GOT3 (cell line): ENCODE data around the gene COA5.
"Not testable (repeated sequence)": the region's sequence is repeated elsewhere in the genome, so short reads cannot be mapped to it uniquely, and the experiment has no call there.

Experiments
- DNase-seq: peaks from one replicate; lab custom pipeline; 2025; ENCODE audit warnings: mixed read lengths; lab: John Stamatoyannopoulos, UW

Gene COA5

DNA sequence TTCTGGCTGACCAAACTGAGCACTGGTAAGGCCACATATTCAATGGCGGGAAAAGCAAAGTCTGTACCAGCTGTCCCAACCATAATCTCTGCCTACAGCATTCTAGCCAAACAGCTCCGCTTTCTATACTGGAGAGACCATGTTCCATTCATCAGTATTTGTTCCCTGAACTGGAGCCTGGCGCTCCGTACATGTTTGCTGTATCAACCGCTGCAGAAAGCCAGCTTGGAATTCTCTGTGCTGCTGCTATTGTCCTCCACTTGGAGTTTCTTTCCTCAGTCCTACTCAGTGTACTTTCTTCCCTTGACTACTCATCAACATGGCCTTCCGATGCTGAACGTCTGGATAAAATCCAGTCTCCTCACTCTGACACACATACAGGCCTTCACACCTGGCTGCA is 1.9 kb downstream of the COA5 start:
- no peak for DNase-seq

DNA sequence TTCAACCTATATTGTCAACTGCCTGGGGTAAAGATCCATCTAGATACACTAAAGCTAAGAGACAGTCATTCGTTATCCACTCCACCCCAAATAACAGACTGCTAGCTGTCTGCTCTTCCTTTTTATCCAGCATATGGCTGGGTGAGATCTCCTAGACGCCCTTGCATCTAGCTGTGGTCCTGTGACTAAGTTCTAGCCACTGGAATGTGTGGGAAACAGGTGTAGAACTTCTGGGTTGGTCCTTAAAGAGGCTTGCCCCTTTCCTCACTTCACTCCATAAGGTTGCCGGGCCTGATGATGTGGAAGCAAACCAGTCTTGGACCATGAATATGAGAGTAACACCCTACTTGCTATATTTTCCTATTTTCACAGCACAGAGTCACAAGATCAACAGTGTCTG is 3.2 kb downstream of the COA5 start:
- no peak for DNase-seq

DNA sequence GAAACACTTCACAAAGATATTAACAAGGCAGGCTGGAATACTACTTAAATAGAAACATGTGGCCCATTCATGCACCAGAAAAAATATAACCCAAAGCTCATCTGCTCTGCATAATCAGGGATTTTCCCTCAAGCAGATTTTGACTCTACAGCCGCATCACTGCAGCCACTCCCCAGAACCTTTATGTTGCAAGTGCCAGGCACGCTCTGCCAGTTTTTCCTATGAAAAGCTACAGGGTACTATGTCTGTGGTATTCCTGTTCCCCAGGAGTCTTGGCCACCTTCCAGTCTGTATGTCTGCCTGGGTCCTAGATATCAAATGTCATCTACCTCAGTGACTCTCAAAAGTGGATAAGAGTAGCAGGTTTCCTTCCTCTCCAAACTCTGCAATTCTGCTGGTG is 3.8 kb downstream of the COA5 start:
- DNase-seq: no peak

DNA sequence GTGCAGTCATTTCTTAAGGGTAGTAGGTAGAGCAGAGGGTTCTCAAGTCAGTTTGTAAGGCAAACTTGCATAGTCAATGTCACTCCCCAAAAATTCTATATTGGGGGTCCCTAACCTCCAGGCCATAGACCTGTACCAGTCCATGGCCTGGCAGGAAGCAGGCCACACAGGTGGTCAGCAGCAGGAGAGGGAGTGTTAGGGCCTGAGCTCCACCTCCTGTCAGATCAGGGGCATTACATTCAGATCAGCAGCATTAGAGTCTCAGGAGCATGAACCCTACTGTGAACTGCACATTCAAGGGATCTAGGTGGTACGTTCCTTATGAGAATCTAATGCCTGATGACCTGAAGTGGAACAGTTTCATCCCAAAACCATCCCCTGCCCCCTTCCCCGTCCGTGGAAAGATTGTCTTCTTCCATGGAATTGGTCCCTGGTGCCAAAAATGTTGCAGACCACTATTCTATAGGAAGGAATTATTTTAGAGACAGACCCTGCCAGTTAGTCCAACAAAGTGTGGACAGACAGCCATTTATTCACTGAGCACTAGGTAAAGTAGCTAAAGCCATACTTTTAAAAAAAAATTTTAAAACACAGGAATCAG is 6.7 kb downstream of the COA5 start:
- DNase-seq: no peak

DNA sequence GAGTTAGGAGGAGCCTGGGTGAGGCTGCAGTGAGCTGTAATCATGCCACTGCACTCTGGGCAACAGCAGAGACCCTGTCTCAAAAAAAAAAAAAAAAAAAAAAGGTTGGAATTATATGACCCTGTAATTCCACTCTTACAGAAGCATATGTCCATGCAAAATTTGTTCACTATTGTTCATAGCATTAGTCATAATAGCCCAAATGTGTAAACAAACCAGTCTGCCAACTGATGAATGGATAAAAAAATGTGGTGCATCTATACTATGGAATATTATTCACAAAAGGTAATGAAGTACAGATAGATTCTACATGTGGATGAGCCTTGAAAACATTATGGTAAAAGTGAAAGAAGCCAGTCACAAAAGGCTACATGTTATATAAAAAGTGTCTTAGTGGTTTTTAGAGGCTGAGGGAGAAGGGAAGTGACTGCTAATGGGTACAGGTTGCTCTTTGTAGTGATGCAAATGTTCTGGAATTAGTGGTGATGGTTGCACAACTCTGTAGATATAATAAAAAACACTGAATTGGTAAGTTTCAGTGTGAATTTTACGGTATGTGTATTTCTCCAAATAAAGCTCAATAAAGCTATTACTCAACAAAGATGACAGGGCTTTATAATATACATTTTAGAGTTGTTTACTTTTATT is 9.4 kb downstream of the COA5 start:
- DNase-seq: no peak

DNA sequence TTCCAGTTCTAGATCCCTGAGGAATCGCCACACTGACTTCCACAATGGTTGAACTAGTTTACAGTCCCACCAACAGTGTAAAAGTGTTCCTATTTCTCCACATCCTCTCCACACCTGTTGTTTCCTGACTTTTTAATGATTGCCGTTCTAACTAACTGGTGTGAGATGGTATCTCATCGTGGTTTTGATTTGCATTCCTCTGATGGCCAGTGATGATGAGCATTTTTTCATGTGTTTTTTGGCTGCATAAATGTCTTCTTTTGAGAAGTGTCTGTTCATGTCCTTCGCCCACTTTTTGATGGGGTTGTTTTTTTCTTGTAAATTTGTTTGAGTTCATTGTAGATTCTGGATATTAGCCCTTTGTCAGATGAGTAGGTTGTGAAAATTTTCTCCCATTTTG is 13.6 kb downstream of the COA5 start:
- DNase-seq: not testable (repeated sequence)

DNA sequence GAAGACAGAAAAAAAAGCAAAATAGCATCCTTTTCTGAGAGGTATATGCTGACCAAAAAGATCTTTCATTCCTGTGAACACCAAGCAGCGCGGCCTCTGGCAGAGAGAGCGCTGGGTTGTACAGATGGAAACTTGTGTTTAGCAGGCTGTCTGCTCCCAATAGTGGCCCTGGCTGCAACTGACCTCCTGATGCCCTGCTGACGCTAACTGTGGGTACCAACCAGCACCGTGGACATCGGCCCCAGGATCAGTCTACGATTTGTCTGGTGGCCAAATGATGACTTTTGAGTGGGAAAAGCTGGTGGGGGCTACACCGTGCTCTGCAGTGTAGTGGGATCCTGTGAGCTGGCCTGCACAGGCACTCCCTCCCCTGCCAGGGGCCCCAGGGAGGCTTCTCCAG is 15.7 kb downstream of the COA5 start:
- no peak for DNase-seq

DNA sequence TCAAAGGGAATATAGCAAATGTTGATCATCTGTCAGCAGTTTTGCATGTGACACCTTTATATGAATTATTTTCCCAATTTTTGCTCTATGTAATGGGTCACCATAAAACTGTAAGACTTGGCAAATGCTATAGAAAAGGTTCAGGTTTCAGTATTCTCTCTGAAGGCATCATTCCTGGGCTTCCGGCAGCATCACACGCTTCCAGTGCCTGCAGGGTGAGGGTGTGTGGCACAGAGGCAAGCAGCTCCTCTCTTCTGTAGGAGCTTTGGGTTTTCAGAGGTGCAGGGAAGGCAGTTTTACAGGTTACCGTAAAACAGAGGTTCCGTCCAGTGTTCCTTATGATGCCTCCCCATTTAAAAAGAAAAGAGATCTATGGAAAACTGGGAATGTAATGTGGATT is 18.8 kb downstream of the COA5 start:
- no peak for DNase-seq

DNA sequence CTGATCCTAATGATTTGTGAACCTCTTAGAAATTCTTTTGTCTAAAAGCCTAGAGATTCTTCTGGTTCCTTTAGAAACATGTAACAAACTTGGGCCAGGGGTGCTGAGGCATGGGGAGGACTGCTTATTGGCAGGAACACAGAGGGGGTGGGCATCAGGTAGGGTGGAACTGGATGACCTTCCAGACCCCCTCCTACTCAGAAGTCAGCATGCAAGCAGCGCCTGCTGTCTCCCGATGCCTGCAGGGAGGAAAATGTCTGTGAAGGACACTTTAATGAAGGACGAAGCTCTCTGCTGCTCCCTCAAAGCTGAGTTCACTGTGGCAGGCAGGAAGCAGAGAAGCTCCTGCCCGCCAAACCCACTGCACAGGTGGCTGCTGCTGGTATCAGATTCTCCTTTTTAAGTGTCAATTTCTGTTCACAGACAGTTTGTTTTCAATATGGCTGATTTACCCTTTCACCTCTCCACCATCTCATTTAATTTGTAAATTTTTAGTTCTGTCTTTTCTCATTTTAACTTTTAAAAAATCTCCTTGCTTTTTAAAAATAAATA is 19.4 kb downstream of the COA5 start:
- no peak for DNase-seq

DNA sequence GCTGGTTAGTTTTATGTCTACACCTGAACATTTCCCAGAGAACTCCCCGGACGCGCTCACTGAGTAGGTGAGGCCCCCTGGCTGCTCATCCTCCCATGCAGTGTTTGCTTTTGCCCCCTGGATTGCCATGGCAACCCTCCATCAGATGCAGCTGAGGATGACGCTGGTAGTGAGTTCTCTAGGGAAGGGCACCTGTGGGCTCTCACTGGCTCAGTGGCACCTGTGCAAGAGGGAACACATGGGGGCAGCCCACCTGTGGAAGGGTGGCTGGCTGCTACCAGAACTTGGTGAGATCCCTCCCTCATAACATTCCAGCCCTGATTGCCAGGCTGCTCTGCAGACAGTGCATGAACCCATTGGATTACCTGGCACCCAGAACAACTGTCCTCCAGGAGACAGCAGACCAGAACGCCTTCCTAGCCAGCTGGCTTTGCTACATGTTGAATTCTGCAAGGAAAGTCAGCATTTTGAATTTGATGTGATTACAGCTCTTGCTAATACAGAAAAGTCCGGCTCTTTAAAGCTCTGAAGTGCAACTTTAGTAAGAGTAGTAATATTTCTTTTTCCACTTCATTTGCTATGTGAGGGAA is 21.7 kb downstream of the COA5 start:
- DNase-seq: no peak

DNA sequence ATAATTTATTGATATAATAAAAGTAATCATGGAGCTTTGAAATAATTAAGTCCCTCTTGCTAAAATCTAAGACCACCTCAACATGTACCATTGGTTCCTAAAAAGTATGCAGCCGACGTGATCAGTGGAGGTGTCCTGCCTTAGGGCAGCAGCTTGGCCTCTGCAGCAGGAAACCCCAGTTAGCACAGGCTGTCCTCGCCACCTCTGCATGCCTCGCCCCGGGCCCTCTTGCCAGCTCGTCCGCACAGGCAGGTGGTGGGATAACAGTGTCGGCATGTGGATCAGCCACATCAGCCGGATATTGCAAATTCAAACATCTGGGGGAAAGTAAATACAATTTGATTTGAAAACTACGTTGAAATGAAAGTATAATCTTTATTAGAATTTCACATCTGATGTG is 22.9 kb downstream of the COA5 start:
- no peak for DNase-seq

DNA sequence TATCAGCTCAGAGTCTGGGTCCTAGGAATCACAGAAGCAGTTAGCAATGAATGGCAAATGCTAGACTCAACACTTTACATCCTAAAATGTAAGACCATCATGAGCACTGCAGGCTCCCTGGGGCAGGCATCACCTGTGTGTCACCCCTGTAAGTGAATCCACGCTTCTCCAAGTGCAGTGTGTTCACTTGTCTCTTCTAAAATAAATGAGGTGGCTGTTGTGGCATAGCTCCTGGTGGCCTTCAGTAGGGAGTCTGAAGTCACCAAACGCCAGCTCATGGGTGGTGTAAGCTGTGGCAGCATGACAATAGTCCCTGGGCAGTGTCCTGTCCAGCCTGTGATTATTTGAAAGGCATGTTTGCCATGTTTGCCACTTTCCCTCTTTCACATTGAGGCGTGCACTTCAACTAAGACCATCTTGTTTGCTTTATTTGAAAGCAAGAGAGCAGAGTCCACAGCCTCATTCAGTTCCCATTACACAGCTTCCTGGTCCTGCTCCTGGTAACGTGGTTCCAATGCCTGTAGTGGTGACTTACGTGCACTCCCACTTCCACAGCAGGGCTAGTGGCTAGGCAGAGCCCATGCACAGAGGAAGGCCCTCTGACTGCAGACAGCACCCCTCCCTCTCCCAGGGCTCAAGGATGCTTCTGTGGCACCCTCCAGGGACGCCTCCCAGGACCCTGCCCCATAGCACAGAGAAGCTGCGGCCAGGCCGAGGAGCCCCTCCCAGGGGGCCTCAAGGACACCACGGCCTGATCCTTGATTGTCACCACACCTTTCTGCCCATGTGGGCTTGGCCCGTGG is 24.3 kb downstream of the COA5 start:
- no peak for DNase-seq

DNA sequence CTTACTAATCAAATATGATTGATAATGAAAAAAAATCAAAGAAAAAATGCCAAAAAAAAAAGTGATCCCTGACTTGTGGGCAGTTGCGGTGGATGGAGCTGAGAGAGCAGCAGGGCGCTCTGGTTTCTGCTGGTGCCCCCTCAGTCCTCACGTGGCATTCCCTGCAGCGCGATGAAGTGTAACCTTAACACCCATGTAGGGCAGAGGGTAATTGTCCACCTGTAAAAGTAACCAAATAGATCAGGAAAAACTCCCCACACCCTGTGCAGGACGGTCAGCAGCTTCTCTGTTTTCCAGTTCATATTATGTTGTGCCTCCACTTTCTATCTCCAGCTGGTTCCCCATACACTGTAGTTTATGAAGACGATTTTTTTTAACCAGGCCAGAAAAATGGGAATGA is 25.0 kb downstream of the COA5 start:
- DNase-seq: no peak

DNA sequence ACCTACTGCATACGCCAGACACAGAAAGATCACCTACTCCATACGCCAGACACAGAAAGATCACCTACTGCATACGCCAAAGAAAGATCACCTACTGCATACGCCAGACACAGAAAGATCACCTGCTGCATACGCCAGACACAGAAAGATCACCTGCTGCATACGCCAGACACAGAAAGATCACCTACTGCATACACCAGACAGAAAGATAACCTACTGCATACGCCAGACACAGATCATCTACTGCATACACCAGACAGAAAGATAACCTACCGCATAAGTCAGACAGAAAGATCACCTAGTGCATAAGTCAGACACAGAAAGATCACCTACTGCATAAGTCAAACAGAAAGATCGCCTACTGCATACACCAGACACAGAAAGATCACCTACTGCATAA is 25.8 kb downstream of the COA5 start:
- DNase-seq: no peak

DNA sequence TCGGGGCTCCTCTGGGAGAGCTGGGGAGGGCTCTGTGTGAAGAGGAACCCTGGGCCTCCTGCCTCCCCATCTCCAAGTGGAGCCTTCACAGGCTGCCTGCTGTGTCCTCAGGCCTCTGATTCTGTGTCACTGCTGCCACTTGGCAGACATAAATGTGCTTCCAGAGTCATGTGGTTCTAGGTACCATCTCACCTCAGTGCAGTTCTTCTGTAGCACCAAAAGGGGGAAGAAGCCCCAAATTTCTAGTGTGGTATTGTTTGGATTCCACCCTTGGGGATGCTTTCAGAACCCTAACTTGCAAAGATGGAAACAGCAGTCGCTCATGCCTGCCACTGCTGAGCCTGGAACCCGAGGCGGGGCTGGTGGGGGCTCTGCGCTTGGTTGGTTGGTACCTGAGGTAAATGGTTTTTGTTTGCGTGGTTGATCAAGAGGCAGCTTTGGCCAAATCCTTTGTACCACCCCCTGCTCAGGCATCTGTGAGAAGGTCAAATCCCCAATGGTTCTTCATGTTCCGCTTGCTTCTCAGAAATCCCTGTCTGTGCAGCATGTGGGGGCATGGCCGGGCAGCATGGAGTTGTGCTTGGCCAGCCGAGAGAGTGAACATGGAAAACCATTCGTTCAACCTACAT is 27.5 kb downstream of the COA5 start:
- DNase-seq: no peak

DNA sequence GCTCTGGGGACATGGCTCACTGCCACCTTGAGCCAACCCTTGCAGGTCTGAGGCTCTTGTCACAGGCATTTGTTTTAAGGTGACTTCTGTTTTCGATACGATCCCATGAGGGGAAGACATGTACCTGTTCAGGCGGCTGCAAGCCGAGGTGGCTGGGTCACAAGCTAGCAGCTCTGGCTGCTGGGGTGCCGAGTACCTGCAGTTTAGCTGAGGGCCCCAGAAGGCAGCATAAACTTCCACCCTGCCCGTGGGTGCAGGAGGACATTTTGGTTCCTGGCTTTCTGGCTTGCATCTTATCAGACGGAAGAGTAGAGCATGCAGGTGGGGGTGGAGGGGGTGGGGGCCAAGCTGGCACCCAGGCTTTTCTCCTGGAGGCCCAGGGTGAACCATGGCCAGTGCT is 28.4 kb downstream of the COA5 start:
- no peak for DNase-seq

DNA sequence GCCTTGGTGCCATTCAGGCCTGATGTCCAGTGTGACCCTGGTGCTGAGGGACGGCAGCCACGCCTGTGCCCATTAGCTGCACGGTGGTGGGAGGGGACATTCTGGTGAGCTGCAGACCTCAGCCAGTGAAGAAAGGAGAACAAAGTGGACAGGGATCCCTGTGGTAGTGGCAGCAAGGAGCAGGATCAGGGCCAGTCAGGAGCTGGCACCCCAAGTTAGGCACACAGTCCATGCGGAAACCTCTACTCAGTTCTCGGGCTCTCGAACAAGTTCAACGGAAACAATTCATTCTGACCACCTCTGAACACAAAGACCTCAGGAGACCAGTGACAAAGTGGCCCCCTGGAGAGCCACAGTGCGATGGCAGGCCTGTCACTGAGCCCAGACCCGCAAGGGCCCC is 30.1 kb downstream of the COA5 start:
- DNase-seq: no peak

DNA sequence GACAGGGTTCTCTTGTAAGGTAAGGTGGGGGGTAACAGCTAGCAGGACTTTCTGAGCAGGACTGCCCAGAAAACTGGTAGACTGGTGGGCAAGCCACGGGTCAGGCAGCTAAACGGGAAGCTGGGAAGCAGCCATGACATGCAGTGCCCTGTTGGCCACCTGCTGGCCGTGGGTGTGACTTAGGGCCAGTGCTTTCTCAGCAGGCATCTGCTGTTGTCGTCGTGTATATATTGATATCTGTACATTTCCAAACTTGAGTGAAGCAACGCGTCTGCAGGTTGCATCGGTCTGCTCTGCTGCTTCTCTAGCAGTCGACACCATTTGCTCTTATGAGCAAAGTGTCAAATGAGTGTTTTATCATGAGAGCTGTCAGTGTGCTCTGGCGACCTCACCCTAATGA is 31.0 kb downstream of the COA5 start:
- no peak for DNase-seq

DNA sequence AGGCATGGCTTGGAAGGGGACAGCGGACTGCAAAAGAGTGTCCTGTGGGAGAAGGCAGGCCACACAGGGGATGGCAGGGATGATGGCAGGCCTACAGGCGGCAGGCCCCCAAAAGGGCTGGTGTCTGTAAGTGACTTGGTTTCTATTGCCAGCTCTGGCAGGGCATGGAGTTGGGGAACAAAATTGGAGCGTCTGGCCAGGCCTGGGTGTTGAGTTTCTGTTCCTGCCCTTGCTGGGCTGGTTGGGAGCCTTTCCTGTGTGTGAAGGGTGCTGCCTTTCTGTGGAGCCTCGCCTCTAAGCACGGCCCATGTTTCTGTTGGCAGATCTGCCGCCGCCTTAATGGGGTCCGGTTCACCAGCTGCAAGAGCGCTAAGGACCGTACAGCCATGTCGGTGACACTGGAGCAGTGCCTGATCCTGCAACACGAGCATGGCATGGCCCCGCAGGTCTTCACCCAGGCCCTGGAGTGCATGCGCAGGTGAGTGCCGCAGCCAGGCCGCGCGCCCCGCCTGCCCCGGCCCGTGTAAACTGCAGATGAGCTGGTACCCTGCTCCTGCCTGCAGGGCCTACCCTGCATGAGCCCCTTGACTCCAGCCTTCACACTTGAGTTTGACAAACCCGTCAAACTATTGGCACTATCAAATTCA is 31.5 kb downstream of the COA5 start:
- no peak for DNase-seq

DNA sequence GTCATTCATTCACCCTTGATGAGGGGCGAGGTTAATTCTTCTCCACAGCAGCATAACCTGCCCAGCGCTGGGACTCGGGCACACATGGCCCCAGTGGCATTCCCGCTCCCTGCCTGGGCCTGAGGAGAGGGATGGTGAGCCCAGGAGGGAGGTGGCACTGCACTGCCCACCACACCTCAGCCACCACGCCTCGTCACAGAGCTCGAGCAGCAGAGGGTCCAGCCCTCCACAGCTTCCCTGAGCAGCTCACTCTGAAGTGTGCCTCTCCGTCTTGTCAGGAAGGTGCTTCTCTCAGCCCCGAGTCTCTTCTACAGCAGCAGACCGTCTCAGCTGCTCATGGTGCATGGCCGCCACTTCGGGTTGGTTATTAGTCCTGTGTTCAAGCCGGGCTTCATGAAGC is 34.9 kb downstream of the COA5 start:
- DNase-seq: no peak

DNA sequence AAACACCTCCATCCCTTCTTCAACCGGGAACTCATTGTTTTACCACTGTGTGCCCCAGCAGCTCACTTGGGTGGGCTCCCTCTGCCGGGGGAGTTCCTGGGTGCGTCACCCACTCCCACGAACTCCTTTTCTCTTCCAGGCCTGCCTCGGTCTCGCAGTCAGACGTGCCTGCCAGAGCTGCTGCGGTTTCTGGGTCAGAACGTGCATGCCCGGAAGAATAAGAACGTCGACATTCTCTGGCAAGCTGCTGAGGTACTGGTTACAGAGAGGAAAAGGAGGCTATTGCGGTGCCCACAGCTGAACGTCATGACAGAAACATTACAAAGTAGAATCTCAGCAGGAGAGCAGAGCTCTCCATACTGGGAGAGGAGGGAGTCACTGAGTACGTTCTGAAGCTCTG is 35.6 kb downstream of the COA5 start:
- DNase-seq: no peak

DNA sequence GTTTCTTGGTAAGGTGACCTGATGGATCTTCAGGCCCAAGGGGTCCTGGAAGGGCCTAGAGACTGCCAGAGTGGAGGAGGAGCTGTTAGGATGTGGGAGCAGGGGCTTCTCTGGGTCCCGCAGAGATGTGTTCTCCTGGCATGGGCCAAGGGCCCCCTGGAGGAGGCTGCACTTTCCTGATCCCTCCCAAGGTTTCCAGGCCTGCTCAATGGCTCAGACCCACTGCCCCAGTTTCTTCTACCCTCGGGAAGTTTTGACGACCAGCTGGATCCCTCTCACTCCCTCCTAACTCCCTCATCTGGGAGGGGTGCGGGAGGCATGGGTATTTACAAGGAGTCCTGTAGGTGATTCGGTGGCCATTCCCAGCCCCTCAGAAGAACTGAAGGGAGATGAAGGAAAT is 36.1 kb downstream of the COA5 start:
- DNase-seq: no peak
